AG08395 (cell line): Measurements from ENCODE around the gene RIMS4.
A peak's percentile ranks its signal among the peaks of the same experiment; 100 is the strongest.
"Not testable (repeated sequence)": the region's sequence is repeated elsewhere in the genome, so short reads cannot be mapped to it uniquely, and the experiment has no call there.

Experiments
- DNase-seq: peaks from one replicate; pipeline ENCODE4 v3.0.0; 2012; ENCODE audit warnings: mixed read lengths, low spot score

Gene RIMS4

GRCh38 chr20:44795836-44796235 lies 14.5 kb downstream of the RIMS4 start:
- DNase-seq, result no peak

DNA sequence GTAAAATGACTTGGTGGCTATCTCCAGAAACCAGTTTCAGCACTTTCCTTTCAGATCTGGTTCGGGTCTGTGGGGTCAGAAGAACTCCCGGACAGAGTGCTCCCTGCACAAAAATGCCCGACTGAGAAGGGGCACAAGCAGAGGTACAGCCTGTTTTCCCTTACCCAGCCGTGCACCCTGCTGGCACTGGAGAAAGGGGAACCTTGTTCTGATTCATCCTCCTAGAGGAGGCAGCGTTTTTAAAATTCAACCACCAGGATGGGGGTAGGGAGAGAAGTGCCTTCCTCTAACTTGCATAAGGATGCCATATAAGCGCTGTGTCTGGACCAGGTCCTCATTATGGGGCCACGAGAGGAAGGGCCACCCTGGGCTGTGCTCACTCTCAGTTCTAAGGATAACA lies 17.6 kb downstream of the RIMS4 start:
- DNase-seq, result no peak

DNA sequence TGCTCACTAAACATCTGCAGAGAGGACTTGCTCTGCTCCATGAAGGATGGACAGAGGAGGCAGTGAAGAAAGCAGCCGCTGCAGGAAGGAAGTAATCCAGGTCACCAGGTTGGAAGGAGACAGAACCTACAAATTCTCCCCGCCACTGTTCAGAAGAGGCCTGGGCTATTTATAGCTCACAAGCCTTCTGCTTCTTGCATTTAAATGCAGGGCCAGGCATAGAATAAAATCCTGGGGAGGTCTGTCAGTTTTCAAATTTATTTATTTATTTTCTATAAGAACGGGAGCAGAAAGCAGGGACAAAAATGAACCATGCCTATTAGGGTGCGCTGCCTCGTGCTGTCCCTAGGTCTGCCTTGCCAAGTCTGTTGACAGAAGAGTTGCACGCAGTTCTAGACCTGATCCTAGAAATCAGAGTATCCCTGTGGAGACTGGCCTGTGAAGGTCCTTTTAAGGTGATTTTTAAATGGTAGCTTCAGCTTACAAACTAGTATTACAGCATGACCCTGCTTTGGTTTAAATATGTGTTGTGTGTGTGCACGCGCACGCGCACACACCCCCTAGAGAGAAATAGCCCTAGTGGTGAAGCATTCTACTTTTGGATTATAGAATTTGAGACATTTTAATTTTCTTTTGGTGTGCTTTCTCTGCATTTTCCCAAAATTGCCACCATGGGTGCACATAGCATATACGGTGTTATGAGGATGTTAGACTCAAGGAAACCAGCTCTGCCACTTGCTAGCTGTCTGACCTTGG lies 19.5 kb downstream of the RIMS4 start:
- no peak for DNase-seq

DNA sequence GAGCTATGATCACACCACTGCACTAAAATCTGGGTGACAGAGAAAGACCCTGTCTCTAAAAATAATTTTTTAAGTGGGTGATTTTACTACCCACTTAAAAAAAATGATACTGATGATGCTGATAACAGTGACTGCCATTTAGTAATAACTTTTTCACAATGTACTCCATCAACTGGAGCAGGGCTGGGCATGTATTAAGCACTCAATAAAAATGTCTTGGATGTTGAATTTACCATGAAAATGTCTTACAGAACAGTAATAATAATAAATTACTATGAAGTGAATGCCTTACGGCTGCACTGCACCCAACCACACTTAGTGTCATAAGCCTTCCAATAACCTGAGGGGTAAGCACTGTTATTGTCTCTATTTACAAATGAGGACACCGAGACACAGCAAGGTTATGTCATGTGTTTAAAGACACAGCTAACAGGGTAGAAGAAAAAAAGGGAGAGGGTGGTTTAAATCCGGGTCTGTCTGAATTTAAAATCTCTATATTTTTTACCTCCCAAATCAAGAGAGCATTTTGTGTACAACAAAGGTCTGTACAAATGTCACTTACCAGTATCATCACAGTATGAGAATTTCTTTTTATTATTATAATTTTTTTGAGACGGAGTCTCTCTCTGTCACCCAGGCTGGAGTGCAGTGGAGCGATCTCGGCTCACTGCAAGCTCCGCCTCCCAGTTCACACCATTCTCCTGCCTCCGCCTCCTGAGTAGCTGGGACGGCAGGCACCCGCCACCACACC lies 21.5 kb downstream of the RIMS4 start:
- no peak for DNase-seq

GRCh38 chr20:44787299-44787698 lies 23.0 kb downstream of the RIMS4 start:
- no peak for DNase-seq

DNA sequence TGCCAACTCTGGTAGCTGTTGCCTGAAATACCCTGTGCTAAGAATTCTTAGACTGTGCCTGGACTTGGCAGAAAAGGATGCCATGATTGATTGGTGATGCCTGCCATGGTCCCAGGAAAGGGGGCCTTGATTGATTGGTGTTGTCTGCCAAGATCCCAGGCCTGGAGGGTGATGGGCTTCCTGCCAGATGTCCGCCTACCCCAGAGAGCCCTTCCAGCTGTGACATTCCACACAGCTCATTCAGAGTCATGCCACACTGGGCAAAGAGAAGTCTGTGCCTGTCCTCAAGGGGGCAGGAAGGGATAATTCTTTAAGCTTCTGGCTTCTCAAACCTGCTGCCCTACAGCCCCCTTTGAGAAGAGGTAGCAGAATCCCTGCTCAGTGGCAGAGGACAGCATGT lies 24.6 kb downstream of the RIMS4 start:
- DNase-seq, result peak; percentile 30

GRCh38 chr20:44784688-44785087 lies 25.7 kb downstream of the RIMS4 start:
- no peak for DNase-seq

GRCh38 chr20:44781791-44782190 lies 28.6 kb downstream of the RIMS4 start:
- no peak for DNase-seq

DNA sequence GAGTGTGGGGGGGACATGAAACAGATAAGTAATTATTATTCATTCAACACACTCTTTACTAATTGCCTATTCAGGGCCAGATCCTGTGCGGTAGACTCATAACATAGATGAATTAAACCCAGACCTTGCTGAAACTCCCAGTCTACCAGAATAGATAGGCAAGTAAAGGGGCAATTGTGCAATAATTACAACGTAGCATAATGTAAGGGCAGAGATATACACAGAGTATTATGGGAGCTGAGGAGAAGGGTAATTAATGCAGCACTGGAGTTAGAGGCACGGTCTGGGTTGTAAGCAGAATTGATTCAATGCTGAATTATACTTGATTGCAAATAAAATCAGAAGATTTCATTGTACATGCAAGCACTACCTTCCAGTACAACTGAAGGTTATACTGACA lies 29.2 kb downstream of the RIMS4 start:
- DNase-seq, result no peak

- DNase-seq, result peak; percentile 67
Observed at GRCh38 chr20:44780226-44780625, 30.1 kb downstream of the RIMS4 start.

- DNase-seq, result no peak
Observed at GRCh38 chr20:44776980-44777379, 33.4 kb downstream of the RIMS4 start.

DNA sequence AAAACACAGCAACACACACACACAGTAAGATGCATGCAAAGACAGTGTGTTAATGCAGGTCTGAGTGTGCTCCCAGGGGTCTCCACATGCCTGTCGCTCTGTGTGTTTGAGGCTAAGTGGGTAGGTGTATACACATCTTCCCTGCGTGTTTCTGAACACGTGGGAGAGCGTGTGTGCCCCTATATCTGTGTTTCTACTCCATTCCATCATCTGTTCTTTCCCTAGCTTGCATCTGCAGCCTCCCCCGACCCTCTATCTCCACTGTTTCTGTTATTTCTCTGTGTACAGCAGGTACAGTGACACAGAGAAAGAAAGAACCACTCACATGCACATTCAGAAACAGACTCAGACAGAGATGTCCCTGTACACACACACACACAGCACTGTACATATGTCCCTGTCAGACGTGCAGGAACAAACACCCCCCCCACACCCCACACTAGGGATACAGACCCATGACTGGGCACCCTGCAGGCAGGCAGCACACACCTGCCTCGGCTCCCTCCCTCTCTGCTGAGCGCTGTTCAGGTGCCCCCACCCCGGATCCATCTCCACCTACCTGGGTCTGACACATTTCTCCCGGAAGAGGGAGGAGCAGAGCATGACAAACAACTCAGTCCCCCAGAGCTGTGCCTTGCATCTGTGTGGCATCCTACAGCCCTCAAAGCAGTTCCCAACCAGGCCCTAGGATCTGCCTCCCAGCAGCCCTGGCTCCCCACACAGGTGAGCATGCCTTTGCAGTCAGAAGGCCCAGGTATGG lies 37.1 kb downstream of the RIMS4 start:
- no peak for DNase-seq

- no peak for DNase-seq
Observed at GRCh38 chr20:44772636-44773035, 37.7 kb downstream of the RIMS4 start.

GRCh38 chr20:44771172-44771535 lies 39.2 kb downstream of the RIMS4 start:
- DNase-seq, result no peak

DNA sequence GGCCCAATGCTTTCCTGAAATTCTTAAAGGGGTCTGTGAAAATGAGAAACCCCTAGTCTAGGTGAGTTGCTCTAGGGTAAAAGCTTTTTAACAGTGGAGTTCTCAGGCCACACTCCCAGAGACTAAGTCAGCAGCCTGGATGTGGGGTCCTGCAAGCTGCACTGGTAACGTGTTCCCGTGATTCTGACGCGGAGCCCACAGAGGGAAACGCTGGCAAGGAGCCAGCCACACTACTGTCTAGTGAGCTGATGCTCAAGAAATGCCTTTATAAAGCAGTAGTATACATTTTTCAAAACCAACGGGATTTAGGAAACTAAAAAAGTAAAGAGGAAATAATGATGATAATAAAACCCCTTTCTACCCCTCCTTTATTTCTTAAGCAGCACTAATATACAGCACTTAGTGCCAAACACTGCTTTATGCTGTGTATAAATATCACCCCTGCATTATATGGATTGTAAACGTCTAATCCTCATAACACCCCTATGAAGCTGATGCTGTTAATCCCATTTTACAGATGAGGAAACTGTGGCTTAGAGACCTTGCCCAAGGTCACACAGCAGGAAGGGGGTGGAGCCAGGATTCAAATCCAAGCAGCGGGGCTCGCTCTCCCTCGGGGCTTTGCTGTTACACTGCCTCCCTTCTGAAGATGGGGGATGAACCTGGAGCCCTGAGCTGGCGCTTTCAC lies 39.7 kb downstream of the RIMS4 start:
- no peak for DNase-seq

- no peak for DNase-seq
Observed at GRCh38 chr20:44769481-44769863, 40.9 kb downstream of the RIMS4 start.

DNA sequence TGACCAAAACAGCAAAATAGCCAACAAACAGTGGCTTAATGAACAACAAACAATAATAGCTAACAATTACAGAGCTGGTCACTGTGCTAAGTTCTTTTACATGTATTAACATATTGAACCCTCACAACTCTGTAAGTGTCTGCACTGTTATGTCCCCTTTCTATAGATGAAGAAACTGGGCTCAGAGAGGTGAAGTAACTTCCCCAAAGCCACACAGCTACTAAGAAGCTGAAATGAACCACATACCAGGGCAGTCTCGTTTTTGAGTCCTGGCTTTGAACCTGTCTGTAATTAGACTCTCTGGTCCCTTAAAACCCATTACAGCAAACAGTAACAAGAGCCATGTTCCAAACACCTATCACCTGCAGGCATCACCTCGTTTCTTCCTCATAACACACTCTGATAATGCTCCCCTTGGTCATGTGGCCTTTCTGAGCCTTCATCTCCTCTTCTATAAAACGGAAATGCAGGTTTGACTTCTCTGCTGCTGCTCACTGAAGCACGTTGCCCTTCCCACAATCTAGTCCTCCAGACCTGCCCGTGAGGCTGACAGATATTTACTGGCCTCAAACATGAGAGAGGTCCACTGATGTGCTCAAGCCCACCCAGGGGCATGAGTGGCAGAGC lies 41.4 kb downstream of the RIMS4 start:
- DNase-seq, result no peak

- DNase-seq, result no peak
Observed at GRCh38 chr20:44768256-44768655, 42.1 kb downstream of the RIMS4 start.

- no peak for DNase-seq
Observed at GRCh38 chr20:44765701-44766347, 44.5 kb downstream of the RIMS4 start.

DNA sequence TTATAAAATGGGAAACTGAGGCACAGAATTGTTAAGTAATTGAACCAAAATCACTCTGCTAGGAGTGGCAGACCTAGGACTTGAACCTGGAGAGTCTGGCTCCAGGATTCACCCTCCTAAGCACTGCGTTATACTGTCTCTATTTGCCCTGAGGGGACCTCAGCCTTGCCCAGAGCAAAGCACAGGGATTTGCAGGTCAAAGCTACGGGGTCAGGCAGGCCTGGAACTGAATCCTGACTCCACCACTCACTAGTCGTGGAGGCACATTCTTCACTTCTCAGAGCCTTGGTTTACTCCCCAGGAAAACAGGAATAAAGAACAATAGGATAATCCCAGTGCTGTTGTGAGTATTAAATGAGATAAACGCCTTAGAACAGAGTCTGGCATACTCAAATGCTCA lies 45.3 kb downstream of the RIMS4 start:
- DNase-seq, result no peak

GRCh38 chr20:44763798-44764197 lies 46.5 kb downstream of the RIMS4 start:
- DNase-seq, result not testable (repeated sequence)
